HG03442 (cell line): Measurements from ENCODE around the gene GINS2.

Experiments
- ATAC-seq: cut with Tn5 transposase; IDR thresholded peaks from one replicate; pipeline ENCODE4 v1.9.1; 2021; ENCODE audit warnings: mild to moderate bottlenecking, moderate library complexity; ENCODE audit not compliant: unreplicated experiment

GINS2 gene

DNA sequence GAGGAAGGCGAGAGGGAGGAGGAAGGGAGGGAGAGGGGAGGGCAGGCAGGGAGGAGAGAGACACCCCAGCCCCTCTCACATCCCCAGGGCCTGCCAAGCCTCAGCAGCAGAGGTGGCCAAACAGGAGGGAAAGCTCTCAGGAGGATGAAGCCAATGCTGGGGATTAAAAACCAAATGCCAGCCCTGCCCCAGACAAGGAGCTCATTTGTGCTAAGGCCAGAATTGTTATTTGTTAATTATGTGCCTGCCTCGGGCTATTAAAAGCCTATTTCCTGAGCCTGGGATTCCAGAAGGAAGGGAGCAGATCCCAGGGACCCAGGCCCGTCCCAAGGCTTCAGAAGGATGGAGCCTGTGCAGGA is 27.9 kb upstream of the GINS2 start:
- ATAC-seq, result no peak

DNA sequence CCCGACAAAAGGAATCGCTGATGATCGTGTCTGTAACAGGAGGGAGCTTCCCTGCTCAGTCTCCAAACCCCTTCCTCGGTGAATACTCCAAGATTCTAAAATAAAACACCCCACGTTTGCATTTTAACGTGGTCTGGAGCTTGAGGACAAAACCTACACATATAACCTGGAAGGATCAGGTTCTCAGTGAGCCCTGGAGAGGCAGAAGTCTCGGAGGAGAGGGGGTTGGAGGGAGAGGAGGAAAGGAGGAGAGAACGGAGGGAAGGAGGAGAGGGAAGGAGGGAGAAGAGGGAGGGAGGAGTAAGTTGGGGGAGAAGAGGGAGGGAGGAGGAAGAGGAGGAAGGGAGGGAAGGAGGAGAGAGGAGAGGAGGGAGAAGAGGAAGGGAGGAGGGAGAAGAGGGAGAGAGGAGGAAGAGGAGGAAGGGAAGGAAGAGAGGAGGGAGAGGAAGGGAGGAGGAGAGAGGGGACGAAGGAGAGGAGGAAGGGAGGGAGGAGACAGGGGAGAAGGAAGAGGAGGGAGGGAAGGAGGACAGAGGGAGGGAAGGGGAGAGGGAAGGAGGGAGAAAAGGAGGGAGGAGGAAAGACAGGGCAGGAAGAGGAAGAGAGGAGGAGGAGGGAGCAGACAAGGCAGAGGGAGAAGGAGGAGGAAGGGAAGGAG is 27.4 kb upstream of the GINS2 start:
- no peak for ATAC-seq

DNA sequence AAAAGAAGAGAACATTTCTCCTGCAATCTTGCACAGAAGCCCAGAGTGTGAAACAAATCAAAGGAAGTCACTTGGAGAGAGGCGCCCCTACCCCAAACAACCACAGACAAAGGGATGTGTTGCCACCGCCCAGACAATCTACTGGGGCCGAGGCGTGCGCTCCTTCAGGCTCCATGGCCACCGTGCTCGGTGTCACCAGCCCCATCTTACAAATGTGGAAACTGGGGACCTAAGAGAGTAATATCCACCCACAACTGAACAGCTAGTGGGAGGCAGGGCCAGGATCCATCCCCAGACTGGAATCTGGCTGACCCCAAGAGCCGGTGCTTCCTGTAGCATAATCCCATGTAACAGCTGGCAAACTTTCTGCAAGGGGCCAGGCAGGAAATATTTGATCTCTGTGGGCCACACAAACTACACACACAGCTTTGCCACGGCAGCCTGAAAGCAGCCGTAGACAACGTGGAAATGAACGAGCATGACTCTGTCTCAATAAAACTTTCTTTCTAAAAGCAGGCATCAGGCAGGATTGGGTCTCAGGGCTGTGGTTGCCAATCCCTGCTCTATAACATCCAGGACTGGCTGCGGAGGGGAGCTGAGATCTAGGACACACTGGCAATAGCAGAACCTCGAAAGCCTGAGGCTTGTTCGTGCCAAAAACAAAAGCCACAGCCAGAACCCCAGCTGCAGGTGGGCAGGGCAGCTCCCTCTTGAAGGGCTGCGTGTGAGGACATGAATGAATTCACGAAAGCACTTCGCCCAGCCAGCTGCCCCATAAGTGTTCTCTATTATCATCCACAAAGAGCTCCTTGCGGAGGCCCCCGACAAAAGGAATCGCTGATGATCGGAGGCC is 26.6 kb upstream of the GINS2 start:
- no peak for ATAC-seq

DNA sequence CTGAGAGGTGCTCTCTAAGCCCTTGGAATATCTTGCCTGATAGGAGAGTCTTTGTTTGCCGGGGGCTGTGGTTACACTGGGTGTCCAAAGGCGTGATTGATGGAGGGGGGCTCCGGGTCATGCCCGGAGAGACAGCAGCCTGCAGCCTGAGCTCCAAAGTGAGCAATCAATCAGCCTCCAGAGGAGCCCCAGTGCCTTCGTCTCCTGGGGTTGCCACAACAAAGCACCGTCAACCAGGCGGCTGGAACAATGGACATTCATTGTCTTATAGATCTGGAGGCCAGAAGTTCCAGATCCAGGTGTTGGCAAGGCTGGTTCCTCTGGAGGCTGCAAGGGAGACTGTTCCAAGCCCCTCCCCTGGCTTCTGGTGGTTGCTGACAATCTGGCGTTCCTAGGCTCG is 24.0 kb upstream of the GINS2 start:
- ATAC-seq, result no peak

DNA sequence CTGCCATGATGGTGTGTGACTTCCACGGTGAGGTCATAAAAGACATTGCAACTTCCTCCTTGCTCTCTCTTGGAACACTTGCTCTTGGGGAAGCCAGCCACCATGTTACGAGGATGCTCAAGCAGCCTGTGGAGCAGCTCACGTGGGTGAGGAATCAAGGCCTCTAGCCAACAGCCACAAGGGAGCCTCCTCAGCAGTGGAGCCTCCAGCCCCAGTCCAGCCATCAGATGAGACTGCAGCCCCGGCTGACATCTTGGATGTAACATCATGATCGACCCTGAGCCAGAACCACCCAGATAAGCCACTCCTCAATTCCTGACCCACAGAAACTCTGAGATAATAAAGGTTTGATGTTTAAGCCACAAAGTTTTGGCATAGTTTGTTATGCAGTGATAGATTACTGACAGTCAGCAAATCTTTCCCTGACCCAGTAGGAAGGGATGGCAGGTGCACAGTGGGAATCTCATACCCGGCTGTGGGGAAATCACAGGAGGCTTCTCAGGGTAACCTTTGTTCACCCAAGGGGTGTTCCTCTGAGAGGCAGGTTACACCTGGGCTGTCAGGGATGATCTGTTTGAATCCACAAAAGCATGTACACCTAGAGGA is 23.3 kb upstream of the GINS2 start:
- ATAC-seq, result no peak

DNA sequence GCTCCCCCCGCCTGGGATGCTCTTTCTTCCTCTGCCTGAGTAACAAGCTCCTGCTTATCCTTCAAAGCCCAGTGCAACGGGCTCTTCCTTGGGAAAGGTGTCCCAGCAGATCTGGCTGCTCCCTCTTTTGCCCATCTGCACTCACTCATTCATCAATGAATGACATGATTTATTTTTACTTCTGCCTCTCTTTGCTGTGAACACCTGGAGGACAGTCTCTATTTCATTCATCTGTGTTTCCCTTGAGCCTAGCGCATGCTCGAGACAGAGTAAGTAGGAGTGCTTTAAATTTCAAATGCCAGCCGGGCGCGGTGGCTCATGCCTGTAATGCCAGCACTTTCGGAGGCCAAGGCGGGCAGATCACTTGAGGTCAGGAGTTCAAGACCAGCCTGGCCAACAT is 22.0 kb upstream of the GINS2 start:
- no peak for ATAC-seq

DNA sequence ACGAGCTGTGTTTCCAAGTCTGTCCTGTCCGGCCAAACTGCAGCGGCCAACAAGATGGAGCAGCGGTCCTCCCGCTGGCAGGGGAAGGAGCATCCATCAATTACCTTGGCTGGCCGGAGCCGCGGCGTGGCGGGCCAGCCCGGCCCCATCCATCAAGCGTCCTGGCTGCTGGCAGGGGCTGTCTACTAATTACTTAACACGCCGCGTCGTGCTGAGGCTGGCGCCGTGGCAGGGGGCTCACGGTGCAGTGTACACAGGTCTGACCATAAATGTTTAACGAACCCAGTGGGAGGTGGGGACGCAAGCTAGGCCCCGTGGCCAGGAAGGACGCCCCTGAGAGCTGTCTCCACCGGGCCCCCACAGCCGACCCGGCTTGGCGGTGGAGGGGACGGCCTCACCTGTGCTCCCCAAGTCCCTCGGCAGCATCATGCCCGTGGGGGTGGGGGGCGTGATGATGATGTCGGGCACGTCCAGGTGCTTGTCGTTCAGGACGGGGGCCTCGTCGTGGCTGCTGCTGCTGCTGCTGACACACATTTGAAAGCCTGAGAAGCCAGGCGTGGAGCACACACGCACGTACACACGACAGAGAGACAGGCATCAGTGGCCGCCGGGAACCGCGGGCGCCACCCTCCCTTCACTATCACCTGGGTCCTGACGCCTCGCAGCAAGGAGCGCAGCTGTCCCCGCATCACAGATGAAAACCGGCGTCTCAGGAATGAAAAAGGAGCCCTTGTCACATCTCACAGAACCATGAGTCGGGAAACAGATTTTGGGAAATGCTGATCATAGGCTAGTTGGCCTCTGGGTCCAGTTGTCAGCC is 21.2 kb upstream of the GINS2 start:
- no peak for ATAC-seq

DNA sequence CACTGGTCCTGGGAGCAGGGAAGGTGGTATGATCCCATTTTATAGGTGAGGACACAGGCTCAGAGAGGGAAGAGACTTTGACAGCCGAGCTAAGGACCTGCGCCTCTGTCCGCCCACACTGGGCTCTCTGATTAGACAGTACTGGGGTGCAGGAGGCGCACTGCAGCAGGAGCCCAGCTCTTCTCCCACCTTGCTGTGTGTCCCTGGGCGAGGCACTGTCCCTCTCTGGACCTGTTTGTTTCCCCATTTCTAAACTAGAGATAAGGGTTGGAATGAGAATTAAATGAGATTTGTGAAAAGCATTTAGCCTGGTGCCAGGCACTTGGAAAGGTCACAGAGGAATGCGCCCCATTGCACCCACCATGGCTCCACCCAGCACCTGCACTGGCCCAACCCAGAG is 19.6 kb upstream of the GINS2 start:
- ATAC-seq, result no peak

DNA sequence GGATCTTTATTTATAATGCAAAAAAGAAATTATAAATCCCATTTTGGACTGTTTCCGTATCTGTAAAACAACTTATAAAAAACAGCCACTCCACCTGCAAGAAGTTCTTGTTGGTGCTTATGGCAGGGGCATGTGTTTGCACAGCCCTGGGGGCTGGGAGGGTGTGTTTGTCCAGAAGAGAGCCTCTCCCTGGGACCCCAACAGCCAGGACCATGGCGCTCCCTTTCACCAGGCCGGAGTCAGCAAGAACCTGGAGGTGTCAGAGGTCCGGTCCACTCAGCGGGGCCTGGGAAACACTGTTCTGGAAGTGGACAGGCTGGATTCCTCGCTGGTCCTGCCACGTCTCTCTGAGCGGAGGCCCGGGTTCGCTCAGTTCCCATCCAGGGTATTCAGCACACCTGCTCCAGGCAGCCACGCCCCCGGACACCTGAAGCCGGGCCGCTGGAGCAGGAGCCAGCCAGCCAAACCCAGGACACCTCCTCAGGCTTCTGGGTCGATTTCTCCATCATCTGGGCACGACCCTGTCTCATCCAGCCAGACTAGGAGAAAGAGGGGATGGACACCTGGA is 18.9 kb upstream of the GINS2 start:
- ATAC-seq, result no peak

DNA sequence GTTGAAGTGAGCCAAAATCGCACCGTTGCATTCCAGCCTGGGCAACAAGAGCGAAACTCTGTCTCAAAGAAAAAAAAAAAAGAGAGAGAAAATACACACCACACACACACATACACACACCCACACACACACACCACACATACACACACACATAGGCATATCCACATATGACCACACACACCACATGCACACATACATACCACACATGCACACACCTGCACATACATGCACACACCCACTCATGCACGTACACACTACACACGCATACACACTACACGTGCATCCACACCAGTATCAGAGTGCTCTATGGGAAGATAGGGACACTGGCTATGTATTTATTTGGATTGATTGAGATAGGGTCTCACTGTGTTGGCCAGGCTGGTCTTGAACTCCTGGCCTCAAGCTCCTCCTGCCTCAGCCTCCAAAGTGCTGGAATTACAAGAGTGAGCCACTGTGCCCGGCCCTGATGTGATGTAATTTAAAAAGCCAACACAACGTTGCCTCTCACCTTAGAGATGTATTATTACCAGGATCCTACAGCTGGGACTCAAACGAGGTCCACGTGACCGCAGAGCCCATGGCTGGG is 17.8 kb upstream of the GINS2 start:
- ATAC-seq, result no peak

DNA sequence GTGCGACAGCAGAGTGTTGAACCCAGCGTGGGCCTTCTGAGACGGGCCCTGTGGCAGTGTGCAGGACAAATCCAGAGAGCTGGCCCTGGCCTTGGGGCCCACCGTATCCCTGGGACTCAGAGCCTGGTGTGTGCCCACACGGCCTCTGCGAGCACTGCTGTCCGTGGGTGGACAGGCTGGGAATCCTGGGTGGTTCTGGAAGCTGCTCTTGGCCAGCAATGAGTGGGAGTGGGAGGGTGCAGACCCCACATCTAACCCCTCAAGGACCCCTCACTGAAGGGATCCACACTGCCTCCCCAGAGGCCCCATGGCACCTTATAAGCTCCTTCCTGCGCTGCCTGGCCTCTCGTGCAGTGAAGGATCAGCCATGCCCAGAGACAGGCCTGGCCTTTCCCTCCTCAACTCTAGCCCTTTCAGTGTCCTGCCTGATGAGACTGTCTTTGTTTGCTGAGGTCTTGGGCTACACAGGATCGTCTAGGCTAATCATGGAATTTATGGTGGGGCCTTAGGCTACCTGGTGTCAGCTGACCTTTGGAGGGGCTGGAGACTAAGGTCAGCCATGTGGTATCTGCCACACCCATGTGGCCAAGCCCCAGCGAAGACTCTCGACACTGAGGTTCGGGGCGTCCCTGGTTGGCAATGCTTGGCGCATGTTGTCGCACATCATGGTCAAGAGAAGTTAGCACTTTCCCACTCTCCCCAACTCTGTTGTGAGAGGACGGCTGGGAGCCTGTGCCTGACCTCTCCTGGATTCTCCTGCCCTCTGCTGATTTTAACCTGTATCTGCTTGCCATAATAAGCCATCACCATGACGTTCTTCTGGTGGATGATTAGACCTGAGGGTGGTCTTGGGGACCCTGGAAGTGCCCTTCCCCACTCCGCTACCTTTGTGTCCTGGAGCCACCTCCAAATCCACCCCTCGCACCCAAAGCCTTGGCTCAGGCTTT is 16.4 kb upstream of the GINS2 start:
- ATAC-seq, result no peak

DNA sequence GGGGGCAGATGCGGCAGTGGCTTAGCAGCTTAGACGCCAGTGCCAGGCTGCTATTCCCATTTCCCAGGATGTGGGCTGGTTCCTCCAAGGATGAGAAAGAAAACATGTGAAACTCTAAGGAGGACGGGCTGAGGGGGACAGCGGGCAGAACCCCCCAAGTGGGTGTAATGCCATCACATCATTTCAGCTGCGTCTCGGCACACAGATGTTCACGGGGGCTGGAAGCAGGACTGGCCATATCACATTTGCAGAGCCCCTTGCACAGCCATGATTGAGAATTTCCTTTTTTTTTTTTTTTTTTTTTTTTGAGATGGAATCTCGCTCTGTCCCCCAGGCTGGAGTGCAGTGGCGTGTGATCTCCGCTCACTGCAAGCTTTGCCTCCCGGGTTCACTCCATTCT is 15.3 kb upstream of the GINS2 start:
- ATAC-seq, result no peak

DNA sequence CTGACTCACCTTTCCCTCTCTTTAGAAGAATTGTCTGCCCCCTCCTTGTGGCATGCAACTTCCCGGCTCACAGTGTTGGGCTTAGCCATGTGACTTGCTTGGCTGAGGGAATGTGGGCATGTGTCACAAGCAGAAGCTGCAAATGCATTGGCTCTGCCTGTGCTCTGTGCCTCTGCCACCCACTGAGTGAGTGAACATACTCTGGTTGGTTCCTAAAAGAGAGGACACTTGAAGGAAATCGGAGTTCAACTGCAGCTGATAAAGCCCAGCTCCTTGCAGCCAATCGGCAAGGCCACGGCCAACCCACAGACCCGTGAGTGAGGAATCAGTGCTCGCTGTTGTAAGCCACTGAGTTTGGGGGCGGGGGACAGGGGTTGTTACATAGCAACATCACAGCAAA is 10.9 kb upstream of the GINS2 start:
- no peak for ATAC-seq

DNA sequence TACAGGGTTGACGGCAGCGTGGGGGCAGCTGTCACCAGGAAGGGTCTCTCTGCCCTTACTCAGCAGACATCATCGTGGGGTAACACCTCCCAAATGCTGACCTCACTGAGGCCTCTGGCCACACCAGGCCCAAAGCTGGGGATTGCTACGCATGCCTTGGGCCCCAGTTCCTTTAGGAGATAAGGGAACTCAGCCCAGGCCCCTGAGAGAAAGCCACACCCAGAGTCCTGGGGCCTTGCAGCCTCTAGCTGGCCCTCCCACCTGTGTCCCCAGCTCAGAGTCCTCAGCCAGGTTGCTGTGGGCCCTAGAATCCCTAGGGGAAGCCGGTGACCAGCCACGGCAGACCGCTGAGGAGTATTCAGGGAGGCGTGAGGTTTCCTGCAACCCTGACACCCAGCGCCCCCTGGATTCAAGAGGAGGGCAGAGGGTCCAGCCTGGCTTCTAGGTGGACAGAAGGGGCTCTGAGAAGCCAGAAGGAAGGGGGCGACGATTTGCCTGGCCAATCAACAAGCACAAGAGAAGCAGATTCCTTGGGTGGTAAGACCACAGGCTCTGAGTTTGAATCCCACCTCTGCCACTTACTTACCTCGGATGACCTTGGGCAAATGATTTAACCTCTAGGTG is 10.3 kb upstream of the GINS2 start:
- no peak for ATAC-seq

DNA sequence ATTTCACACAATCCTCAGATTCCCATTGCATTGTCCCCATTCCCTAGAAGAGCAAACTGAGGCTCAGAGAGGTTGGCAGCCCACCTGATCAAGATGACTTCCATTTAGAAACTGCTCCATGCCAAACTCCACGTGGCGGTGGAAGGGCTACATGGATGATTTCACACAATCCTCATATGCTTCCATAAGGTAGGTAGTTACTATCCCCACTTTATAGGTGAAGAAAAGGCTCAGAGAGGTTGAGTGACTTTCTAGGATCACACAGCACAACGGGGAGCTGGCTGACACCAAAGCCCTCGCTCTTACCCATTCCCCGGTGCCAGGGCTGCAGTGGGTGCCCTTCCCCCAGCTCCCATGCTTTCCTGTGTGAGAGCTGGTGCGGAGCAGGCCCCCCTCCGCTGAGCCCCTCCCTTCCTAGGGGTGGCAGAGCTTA is 9.7 kb upstream of the GINS2 start:
- no peak for ATAC-seq

DNA sequence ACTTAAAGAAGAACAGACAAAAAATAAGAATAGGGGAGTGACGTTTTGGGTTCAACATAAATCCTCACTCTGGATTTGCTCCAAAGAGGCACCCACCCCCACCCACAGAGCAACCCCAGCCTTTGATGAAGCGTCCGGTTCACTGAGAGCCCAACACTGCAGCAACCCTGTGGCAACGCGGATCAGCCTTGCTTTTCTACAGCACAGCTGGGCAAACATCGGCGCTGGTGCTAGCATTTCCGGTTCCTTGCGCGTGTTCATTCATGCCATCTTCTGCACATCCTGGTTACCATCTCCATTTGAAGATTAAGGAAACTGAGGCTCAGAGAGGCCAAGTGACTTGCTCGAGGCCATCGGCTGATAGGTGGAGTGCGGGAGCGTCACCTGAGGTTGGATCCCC is 8.7 kb upstream of the GINS2 start:
- ATAC-seq, result no peak

DNA sequence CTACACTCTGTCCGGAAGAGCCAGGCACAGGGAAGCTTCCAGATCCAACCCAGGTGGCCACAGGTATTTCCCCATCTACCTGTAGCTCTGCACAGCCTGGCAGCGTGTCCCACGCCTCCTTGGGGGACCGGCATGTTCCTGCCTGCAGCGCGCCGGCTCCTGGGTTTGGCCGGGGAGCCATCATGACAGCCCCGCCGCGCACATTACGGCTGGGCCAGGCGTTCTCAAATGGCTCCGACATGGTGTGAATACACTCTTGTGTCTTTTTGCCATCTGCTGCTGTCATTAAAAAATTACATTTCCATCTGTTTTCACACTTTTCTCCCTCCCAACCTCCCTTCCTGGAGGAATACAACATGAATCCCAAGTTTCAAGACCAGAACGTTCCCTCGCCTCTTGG is 8.0 kb upstream of the GINS2 start:
- no peak for ATAC-seq

DNA sequence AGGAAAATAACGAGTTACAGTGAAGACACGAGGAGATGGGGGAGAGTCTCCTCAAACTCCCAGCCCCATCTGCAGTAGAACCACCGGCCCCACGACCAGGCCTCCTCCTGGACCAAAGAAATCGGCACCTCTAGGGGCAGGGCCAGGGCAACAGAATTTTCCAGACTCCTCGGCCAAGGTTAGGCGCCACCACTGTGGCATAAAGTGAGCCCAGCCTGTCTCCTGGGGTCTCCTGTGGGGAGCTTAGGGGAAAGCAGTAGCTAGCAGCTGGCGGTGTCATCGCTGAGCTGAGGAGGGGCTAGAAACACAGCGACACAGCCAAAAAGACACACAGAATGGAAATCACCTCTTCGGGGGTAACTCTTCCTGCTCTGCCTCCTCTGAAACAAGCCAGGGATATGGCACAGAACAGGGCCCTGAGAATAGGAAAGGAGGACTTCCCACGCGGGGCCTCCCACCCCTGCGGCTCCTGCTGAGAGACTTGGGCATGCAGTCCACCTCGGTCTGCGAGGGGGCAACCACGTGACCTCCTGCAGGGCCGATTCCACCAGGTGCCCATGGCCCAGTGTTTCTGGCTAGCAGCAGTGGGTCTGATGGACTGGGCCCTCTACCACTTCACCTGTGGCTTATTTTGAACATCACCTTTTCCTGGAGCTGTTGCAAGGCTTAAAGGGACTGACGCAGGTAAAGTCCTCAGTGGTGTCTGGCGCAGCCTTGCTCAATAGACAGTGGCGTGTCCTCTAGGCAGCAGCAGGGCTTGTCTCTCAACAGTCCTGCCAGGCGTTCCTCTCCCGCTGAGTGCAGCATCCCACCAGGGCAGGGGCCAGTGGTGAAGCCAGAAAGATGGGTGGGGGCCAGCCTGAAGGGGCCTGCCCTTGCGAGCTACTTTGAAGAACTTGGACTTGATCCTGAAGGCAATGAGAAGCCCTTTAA is 6.7 kb upstream of the GINS2 start:
- ATAC-seq, result no peak
